HT1080 (cell line): Measurements from ENCODE around the gene OMP. TPM values are rescaled to one million over a fixed set of nuclear protein-coding genes. Genes with fewer than 3 reads are reported as not detected.

Experiments
- DNase-seq: peaks from one replicate; pipeline ENCODE4 v3.0.0-alpha.2; 2015; ENCODE audit warnings: low read depth
- total RNA-seq: library from RNA; depleted of rRNA; stranded (reverse); fragments of >200 nt; shearing (Covaris generic); gene quantifications from 2 replicates; pipeline ENCODE4 v1.2.3, GENCODE V29; 2014

Gene OMP
- total RNA-seq, 1 experiment from 2014 or later: 0.58 TPM

DNA sequence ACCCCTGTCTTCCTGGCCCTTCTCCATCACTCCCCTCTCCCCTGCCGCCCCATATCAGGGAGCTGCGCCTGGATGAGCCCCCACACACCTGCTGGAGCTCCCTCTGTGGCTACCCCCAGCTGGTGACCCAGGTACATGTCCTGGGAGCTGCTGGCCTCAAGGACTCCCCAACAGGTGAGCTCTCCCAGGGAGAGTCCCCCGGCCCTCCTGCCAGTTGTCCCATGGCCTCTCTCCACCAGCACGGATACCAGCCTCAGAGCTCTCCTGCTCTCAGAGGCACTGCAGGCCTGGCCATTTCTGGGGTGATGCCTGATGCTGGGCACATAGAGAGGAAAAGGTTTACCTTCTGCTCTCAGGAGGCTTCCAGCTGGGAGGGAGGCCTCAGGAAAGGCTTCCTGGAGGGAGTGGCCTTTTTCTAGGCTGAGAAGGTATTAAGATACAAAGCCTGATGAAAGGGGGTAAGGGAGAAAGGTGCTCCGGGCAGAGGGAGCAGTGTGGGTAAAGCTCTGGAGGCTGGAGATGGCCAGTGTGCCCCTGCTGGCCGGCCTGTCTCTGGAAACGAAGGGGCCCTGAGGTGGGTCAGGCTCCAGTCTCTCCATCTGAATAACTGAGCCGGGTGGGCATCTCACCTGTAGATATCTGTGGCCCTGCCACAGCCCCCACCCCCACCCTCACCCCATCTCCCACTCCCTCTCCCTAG lies 19.4 kb downstream of the OMP start:
- DNase-seq: no peak

DNA sequence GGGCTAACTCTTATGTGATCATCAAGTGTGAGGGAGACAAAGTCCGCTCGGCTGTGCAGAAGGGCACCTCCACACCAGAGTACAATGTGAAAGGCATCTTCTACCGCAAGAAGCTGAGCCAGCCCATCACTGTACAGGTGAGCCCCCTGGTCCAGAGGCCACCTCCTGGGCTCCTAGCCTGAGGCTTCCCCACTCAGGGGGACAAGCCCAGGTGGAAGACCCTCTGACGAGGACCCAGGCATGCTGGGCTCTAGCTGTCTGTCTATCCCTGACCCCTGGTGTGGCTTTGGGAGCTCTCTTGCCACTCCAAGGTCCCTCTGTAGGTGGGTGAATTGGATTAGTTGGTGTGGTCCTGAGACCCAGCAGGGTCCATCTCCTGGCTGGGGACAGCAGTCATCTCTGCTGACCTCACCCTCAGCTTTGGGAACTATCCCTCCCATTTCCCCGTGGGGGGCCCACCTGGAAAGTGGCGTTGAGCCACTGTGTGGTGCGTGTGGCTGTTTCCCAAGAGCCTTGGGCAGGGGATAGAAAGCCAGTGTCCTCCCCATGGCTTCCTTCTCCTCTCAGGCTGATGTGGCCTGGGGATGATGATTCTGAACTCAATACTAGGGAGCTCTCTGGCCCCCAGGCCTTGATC lies 20.1 kb downstream of the OMP start:
- no peak for DNase-seq

DNA sequence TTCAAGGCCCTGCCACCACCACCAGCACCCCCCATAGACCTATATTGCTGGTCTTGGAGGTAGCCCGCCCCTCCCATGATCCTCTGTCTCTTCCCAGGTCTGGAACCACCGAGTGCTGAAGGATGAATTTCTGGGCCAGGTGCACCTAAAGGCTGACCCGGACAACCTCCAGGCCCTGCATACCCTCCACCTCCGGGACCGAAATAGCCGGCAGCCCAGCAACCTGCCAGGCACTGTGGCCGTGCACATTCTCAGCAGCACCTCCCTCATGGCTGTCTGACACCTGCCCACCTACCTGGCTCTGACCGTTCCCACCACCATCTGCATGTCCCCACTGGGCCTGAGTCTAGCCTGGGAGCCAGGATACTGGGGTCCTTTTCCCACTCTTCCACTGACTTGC lies 21.0 kb downstream of the OMP start:
- DNase-seq: no peak

DNA sequence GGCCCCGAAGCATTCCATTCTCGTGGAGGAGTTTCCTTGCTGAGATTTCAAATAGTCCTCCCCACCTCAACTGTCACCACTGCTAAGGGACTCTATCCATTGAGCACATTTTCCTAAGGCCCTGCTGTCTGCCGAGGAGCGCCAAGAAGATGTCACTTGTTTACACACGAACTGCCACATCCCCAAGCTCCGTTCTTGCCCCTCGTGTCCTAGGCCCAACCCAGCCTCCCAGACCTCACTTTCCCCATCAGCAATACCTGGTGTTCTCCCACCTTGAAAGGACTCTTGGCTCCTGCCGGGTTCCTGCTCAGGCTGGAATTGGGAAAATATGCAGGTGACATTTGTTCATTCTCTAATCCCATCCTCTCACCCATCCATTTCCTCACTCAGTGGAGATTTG lies 21.4 kb downstream of the OMP start:
- no peak for DNase-seq

DNA sequence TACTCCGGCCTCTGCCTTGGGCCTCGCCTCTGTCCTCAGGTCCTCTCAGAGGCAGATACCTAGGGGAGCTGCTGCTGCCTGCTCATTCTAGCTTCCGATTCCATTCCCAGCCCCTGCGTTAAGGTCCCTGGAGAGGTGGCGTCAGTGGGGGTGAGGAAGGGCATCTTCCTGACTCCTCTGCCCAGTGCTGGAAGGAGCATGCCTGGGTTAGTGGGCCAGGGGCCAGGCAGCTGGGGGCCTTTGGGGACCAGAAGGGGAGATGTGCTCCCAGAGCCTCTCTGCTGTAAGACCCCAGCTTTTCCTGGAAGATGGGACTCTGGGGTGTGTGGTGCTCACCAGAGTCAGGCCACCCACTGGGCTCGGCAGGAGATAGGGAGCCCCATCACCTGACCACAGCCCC lies 21.8 kb downstream of the OMP start:
- no peak for DNase-seq

DNA sequence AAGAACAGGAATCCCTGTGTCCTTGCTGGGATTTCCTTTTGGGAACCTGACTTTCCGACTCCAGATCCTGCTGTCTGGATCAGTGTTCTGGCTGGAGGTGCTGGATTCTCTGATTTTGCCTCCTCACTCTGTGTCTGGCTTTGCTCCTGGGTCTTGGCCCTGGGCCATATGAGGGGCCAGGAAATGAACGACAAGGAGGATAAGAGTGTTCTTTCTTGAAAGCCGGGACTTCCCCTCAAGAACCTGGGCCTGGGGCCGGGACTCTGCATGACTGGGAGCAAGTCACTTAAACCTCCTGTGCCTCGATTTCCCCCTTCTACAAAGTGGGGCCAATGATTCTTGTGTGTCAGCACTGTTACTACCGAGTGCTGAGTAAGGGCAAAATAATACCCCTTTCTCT lies 22.6 kb downstream of the OMP start:
- no peak for DNase-seq

DNA sequence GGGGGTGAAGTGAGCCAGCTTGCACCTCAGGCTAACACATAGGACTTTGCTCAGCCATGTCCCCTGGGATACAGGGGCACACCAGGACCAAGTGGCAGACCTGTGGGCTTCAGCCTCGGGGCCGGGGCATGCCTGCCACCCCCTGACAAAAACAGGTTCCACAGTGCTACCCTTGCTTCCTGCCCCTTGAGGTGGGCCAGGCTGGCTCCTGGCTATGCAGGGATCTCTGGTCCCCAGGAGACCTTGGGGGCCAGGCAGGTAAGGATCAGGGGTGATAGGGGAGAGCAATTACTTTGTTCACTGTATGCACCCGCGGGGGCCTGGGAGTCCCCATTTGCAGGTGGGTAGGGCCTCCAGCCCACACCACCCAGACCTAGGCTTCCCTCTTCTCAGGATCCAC lies 23.1 kb downstream of the OMP start:
- no peak for DNase-seq

DNA sequence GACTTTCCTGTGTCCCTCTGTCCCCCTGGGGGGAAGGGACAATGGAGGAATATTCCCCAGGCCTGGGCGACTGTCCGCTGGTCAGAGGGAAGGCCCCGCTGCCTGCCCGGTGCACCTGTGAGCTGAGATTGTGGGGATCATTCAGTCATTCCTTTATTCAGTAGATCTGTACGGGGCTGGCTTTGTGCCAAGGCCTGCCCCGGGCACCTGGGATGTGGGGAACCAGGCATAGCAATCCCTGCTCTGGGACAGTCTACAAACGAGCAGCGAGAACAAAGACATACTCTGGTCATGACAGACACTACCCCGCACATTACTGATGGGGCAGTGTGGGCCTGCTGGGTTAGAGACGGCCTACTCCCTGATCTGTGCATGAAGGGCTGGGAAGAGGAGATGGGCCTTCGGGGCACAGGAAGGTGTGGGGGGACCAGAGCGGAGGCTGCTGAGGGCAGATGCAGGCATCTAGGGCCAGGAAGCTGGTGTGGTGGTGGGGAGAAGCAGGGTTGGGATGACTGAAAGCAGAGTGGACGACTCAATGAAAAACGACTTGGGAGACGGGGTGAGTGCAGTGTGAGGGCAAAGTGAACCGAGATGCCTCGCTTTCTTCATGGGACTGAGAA lies 23.6 kb downstream of the OMP start:
- DNase-seq: no peak

DNA sequence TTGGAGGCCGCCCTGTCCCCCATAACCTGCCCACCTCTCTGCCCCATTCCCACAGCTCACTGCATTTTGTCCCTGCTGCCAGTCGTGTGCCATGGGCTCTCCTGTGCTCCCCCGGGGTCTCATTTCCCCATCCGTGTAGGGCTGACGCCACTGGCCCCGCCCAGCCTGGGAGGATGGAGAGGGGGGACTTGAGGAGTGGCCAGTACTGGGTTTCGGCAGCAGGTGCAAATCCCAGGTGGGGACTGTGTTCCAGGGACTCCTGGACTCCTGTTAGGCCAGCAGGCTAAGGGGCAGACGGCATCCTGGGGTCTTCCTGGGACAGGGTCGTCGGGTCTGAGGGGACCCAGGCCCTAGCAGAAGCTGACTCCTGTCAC lies 24.2 kb downstream of the OMP start:
- DNase-seq: no peak

DNA sequence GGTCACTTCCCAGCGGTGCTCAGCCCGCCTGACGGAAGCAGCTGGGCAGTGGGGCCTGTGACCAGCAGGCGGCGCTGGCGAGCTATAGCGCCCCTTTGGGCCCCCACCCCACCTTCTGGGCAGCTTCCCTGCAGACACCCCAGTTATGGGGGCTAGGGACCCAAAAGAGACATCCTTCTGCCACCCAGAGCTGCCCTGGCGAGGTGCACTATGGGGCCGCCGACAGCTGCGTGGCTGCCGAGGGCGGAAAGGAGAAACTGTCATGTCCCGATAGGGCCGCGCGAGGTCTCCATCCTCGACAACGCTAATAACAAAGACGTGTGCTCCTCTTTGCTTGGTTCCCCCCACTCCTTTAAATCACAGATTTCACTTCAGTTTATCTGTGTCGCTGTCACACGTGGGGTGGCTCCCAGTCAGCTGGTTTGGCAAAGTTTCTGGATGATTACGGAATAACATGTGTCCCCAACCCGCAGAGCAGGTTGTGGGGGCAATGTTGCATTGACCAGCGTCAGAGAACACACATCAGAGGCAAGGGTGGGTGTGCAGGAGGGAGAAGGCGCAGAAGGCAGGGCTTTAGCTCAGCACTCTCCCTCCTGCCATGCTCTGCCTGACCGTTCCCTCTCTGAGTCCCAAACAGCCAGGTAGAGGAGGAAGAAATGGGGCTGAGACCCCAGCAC lies 24.7 kb downstream of the OMP start:
- peak; percentile 28 for DNase-seq

DNA sequence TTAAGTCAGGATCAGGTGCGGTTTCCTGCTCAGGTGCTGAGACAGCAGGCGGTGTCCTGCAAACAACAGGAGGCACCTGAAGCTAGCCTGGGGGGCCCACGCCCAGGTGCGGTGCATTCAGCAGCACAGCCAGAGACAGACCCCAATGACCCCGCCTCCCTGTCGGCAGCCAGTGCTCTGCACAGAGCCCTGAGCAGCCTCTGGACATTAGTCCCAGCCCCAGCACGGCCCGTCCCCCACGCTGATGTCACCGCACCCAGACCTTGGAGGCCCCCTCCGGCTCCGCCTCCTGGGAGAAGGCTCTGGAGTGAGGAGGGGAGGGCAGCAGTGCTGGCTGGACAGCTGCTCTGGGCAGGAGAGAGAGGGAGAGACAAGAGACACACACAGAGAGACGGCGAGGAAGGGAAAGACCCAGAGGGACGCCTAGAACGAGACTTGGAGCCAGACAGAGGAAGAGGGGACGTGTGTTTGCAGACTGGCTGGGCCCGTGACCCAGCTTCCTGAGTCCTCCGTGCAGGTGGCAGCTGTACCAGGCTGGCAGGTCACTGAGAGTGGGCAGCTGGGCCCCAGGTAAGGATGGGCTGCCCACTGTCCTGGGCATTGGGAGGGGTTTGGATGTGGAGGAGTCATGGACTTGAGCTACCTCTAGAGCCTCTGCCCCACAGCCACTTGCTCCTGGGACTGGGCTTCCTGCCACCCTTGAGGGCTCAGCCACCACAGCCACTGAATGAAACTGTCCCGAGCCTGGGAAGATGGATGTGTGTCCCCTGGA lies 25.5 kb downstream of the OMP start, which contains the start of gene MYO7A:
Gene MYO7A (plus strand): TSS at position 327 of the 772 bp plus-strand sequence. CDS start 2,389 bp downstream, outside the sequence.
- peak; percentile 12 for DNase-seq

DNA sequence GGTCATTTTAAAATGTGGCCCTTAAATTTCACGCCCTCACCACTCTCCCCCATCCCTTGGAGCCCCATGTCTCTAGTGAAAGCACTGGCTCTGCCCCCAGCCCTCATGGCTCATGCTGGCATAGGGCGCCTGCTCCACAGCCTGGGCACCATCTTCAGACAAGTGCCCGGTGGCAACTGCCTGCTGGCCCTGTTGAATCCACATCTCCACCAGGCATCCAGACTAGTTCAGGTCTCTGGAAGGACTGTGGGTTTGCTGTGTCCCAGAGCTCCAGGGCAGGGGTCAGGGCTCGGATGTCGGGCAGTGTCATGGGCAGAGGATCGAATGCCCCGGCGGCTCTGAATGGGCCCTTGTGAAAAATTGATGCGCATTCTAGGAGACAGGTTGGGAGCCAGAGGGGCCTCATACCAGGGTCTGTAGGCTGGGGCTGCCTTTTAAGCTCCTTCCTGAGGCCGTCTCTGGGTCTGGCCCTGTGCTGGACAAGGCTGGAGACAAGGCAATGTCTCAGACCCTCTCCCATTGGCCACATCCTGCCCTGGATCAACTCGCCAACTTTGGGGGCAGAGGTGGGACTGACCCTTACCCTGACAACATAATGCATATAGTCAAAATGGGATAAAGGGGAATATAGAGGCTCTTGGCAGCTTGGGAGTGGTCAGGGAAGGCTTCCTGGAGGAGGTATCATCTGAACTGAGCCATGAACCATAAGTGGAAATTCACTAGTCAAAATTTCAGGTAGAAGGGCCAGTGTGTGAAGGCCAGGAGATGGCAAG lies 26.6 kb downstream of the OMP start:
- DNase-seq: no peak

DNA sequence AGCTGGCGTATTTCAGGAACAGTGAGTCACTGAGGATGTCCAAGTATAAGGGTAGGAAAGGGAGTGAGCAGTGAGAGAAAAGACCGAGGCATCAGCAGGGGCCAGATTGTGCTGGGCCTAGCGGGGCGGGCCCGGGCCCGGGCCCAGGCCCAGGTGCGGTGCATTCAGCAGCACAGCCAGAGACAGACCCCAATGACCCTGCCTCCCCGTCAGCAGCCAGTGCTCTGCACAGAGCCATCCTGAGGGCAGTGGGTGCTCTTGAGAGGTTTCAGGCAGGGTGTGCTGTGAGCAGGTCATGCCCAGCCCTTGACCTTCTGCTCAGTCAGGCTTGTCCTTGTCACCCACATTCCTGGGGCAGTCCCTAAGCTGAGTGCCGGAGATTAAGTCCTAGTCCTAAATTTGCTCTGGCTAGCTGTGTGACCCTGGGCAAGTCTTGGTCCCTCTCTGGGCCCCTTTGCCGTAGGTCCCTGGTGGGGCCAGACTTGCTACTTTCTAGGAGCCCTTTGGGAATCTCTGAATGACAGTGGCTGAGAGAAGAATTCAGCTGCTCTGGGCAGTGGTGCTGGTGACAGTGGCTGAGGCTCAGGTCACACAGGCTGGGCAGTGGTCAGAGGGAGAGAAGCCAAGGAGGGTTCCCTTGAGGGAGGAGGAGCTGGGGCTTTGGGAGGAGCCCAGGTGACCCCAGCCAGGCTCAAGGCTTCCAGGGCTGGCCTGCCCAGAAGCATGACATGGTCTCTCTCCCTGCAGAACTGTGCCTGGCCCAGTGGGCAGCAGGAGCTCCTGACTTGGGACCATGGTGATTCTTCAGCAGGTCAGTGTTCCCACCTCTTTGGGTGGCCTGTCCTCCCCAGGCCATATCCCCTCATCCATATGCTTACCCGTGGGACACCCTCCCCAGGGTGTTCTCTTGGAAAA lies 27.5 kb downstream of the OMP start:
- DNase-seq: no peak

DNA sequence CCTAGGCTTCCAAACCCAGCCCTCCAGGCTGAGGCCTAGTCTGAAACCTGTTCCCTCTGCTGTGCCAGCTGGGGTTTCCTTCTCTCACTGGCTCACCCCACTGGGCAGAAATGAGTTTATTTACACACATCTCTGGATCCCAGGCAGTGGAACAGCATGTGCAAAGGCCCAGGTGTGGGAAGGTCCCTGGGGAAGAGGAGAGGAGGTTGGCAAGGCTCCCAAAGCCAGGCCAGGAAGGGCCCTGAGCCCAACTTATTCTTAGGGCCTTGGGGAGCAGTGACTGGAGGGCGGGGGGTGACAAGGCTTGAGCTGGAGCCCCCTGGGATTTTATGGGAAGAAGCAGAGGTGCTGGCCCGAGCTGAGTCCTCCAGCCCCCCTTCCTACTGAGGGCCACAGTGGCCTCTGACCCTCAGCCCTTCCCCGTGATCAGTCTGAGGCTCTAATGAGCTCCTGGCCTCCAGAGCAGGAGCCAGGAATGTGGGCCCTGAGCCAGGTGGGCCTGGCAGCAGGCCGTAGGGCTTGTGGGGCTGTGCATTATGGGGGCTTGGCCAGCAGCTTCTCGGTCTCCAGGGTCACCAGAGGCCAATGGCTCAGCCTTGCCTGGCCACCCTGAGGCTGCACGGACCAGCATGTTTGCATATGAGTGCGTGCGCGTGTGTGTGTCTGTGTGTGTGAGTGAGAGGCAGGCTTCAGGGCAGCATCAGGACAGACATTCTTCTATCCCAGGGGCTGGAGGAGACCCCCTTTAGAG lies 28.3 kb downstream of the OMP start:
- no peak for DNase-seq

DNA sequence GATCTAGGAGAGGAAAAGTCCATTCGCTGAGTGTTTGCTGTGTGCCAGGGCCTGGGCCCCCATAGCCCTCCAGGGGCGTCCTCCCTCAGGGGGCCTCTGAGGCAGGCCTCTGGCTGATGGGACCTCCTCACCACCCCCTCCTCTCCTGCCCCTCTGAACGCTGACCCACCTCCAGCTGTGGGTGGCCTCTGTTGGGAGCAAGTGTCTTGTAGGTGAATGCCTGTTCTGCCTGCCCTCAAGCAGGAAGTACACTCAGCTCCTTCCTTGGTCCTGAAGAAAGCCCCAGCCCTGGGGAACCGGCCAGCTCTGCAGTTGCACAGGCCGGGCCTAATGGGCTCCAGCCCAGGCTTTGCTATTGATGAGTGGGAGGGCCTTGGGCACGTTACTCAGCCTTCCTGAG lies 28.9 kb downstream of the OMP start:
- no peak for DNase-seq

DNA sequence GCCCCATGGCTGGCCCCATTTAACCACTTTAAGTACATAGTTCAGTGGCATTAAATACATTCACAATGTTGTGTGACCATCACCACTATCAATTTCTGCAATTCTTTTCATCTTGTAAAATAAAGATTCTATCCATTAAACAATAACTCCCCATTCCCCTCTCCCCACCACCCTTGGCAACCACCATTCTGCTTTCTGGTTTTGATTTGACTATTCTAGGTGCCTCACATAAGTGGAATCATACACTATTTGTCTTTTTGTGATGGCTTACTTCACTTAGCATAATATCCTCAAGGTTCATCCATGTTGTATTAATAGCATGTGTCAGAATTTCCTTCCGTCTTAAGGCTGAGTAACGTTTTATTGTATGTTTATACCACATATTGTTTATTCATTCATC lies 32.4 kb downstream of the OMP start:
- no peak for DNase-seq

DNA sequence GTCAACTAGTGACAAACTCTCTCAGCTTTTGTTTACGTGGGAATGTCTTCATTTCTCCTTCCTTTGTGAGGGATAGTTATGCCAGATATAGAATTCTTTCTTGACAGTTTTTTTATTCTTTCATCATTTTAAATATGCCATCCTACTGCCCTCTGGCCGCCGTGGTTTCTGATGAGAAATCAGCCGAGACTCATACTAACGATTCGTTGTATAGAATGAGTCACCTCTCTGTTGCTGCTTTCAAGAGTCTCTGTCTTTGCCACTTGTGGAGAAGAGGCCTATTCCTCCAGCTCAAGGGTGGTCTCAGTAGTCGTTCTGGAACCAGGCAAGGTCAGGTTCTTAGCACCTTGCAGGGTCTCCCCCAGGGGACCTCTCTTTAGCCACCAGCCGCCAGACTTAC lies 33.4 kb downstream of the OMP start:
- peak; percentile 56 for DNase-seq

DNA sequence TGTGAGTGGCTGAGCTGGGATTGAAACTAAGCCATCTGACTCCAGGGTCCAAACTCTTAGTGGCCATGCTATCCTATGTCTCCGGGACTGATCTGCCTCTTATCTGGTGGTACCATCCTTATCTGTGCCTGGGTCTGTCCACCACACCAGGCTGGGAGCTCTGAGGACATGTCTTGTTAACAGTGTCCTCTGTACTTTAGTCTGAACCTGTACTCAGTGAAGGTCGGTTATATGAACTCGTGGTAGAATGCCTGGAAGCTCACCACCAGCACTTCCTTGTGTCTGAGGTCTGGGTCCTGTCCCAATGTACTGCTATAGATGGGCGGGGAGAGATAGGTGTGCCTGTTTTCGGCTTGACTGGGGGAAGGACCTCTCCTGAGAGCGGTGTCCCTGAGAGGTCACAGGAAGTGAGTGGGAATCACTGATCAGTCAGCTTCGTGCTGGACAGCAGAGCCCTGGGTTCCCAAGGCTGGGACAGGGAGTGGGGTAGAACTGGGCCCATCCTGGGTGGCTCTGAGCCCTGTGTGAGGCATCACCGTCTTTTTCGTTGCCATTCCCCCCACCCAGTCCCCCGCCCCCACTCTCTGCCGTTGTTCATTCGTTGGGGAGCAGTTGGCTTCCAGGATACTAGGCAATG lies 34.3 kb downstream of the OMP start:
- no peak for DNase-seq
